Naive thymus-derived CD8-positive, alpha-beta T cell (primary cell): ENCODE data around the gene HSPB1. TPM values are rescaled to one million over a fixed set of nuclear protein-coding genes. Genes with fewer than 3 reads are reported as not detected.
"Not testable (repeated sequence)": the region's sequence is repeated elsewhere in the genome, so short reads cannot be mapped to it uniquely, and the experiment has no call there.

ENCODE experiments used
- ATAC-seq, 2 donors: fragments of 150-1000 bp; cut with Tn5 transposase in 1 of 2; sonication (Bioruptor Pico), chemical (Tn5 transposase) in 1 of 2; 1 replicate in 1 of 2; 2 replicates in 1 of 2; pipeline ENCODE4 v1.10.0; 2021; ENCODE audit warnings: mild to moderate bottlenecking in 2 of 2, moderate library complexity in 2 of 2
- POLR2A ChIA-PET: fragments of 350-600 bp; sonication (Branson Sonifier 250); formaldehyde crosslinking; loops from one replicate; lab custom pipeline; 2021; ENCODE audit warnings: antibody characterized with exemption; lab: Charles Lee
- DNase-seq, 10 donors: peaks; one replicate each; pipeline versions ENCODE4 v3.0.0 to v3.0.0-alpha.2; 2020 to 2022
- H3K27ac Mint-ChIP-seq, 10 donors: one replicate each; pipeline ENCODE4 v1.8.0; 2020 to 2022; ENCODE audit warnings: mild to moderate bottlenecking in 10 of 10, mixed read lengths in 10 of 10, moderate library complexity in 4 of 10, inconsistent platforms in 1 of 10
- H3K27me3 Mint-ChIP-seq, 5 donors: one replicate each; pipeline ENCODE4 v1.8.0; 2021 to 2022; ENCODE audit warnings: mixed read lengths in 5 of 5
- H3K36me3 Mint-ChIP-seq, 3 donors: one replicate each; pipeline ENCODE4 v1.8.0; 2020 to 2022; ENCODE audit warnings: mixed read lengths in 3 of 3, mild to moderate bottlenecking in 2 of 3, inconsistent platforms in 1 of 3
- H3K4me1 Mint-ChIP-seq, 4 donors: one replicate each; pipeline ENCODE4 v1.8.0; 2021 to 2022; ENCODE audit warnings: mixed read lengths in 4 of 4
- H3K4me3 Mint-ChIP-seq, 10 donors: one replicate each; pipeline ENCODE4 v1.8.0; 2020 to 2022; ENCODE audit warnings: mild to moderate bottlenecking in 10 of 10, mixed read lengths in 10 of 10, moderate library complexity in 6 of 10, inconsistent platforms in 1 of 10
- H3K9me3 Mint-ChIP-seq, 9 donors: one replicate each; pipeline ENCODE4 v1.8.0; 2020 to 2022; ENCODE audit warnings: mixed read lengths in 9 of 9, mild to moderate bottlenecking in 3 of 9, inconsistent platforms in 1 of 9, moderate library complexity in 1 of 9
- polyA plus RNA-seq, 3 donors: library from polyadenylated mRNA; unstranded; fragments of 300-500 nt; fragmentation: Illumina TruSeq; gene quantifications; one replicate each; pipeline ENCODE4 v1.2.3, GENCODE V29; 2021
- total RNA-seq, 8 experiments: library from RNA in 2 of 8; stranded (reverse) in 2 of 8; gene quantifications; one replicate each; pipeline ENCODE4 v1.2.3 and lab custom pipeline; 2021 to 2026

The HSPB1 gene
- total and polyA plus RNA-seq, 5 experiments from 2014 or later = 48.5 to 128 (median 96.4) TPM

- H3K27ac Mint-ChIP-seq = peak overlapping the region in 1 of 10 donors; percentile 20
- peaks cover 17 to 31% (median 25%) of the 10 kb centered on the region in 4 donors for H3K4me1 Mint-ChIP-seq
- H3K27me3 Mint-ChIP-seq, H3K9me3 Mint-ChIP-seq, H3K4me3 Mint-ChIP-seq, DNase-seq, H3K36me3 Mint-ChIP-seq, ATAC-seq: not testable (repeated sequence)
- POLR2A ChIA-PET = interaction anchor here (1.0 to 1.4 kb wide), 4 partner anchors 11 to 137 kb away, joined by 5 to 17 read pairs (median 8); no protein-coding TSS in a partner anchor
Observed at GRCh38 chr7:76314740-76315139, 12.3 kb downstream of the HSPB1 start.

GRCh38 chr7:76315364-76315763, 12.9 kb downstream of the HSPB1 start:
- Mint-ChIP-seq H3K9me3 (no peaks in the 10 kb centered on the region), H3K4me3 (no peak overlapping the region), H3K27me3 (no peaks in the 10 kb centered on the region), H3K36me3 (no peaks in the 10 kb centered on the region), H3K4me1 (peaks cover 17 to 31% (median 28%) of the 10 kb centered on the region in 4 donors), H3K27ac (peak overlapping the region in 1 of 10 donors; percentile 37)
- DNase-seq (no peak), ATAC-seq (no peak)
- POLR2A ChIA-PET = interaction anchor here (1.0 kb wide), 1 partner anchor 27 kb away, joined by 10 read pairs; no protein-coding TSS in a partner anchor

- Mint-ChIP-seq H3K27me3 (no peaks in the 10 kb centered on the region), H3K9me3 (no peaks in the 10 kb centered on the region), H3K36me3 (no peaks in the 10 kb centered on the region), H3K4me3 (peak overlapping the region; percentile 86 to 98 (median 96)), H3K4me1 (peaks cover 17 to 31% (median 28%) of the 10 kb centered on the region in 4 donors), H3K27ac (peak overlapping the region; percentile 91 to 100 (median 94))
- no peak for DNase-seq
- ATAC-seq = no peak
- POLR2A ChIA-PET = interaction anchor here (0.6 to 3.5 kb wide), 11 partner anchors 8 to 150 kb away, joined by 3 to 34 read pairs (median 7); partner anchors contain the start of genes HSPB1 and YWHAG
Observed at GRCh38 chr7:76316984-76317781, 14.7 kb downstream of the HSPB1 start.

GRCh38 chr7:76317782-76318487, 15.5 kb downstream of the HSPB1 start:
- Mint-ChIP-seq H3K4me3 (peak overlapping the region; percentile 86 to 98 (median 96)), H3K9me3 (no peaks in the 10 kb centered on the region), H3K27me3 (no peaks in the 10 kb centered on the region), H3K4me1 (peaks cover 17 to 31% (median 28%) of the 10 kb centered on the region in 4 donors), H3K27ac (peak overlapping the region; percentile 91 to 100 (median 94)), H3K36me3 (no peaks in the 10 kb centered on the region)
- peak; percentile 91 to 98 (median 94) for DNase-seq
- POLR2A ChIA-PET = interaction anchor here (0.6 to 3.5 kb wide), 12 partner anchors 8 to 150 kb away, joined by 3 to 34 read pairs (median 6); partner anchors contain the start of genes HSPB1 and YWHAG
- peak; percentile 95 for ATAC-seq

- POLR2A ChIA-PET = interaction anchor here (1.3 to 3.5 kb wide), 8 partner anchors 15 to 151 kb away, joined by 4 to 34 read pairs (median 12); partner anchors contain the start of genes HSPB1 and YWHAG
- Mint-ChIP-seq H3K27ac (peak overlapping the region; percentile 91 to 100 (median 94)), H3K27me3 (no peaks in the 10 kb centered on the region), H3K9me3 (no peaks in the 10 kb centered on the region), H3K36me3 (no peaks in the 10 kb centered on the region), H3K4me3 (peak overlapping the region; percentile 86 to 98 (median 96)), H3K4me1 (peaks cover 17 to 31% (median 26%) of the 10 kb centered on the region in 4 donors)
- ATAC-seq (peak; percentile 29 to 38), DNase-seq (peak in 9 of 10 donors; percentile 15 to 75 (median 52))
Observed at GRCh38 chr7:76318488-76319353, 16.2 kb downstream of the HSPB1 start.

- no peak for ATAC-seq
- peaks cover 20 to 26% (median 22%) of the 10 kb centered on the region in 4 donors for H3K4me1 Mint-ChIP-seq
- peaks cover 4 to 38% (median 15%) of the 10 kb centered on the region in 3 donors for H3K36me3 Mint-ChIP-seq
Observed at GRCh38 chr7:76325092-76325491, 22.6 kb downstream of the HSPB1 start.

GRCh38 chr7:76325811-76326210, 23.3 kb downstream of the HSPB1 start:
- peak overlapping the region in 2 of 10 donors; percentile 43 to 47 for H3K27ac Mint-ChIP-seq
- no peak overlapping the region for H3K4me3 Mint-ChIP-seq
- DNase-seq (no peak), ATAC-seq (no peak)
- POLR2A ChIA-PET = interaction anchor here (1.0 kb wide), 1 partner anchor 8 kb away, joined by 3 read pairs; no protein-coding TSS in a partner anchor
- peaks cover 4 to 44% (median 15%) of the 10 kb centered on the region in 3 donors for H3K36me3 Mint-ChIP-seq
- peaks cover 21 to 31% (median 26%) of the 10 kb centered on the region in 4 donors for H3K4me1 Mint-ChIP-seq
- no peaks in the 10 kb centered on the region for H3K9me3 Mint-ChIP-seq
- H3K27me3 Mint-ChIP-seq = no peaks in the 10 kb centered on the region

More at GRCh38 chr7:76325092-76325491, 22.6 kb downstream of the HSPB1 start:
- Mint-ChIP-seq H3K27ac (peak overlapping the region in 1 of 10 donors; percentile 43), H3K4me3 (no peak overlapping the region), H3K27me3 (no peaks in the 10 kb centered on the region), H3K9me3 (no peaks in the 10 kb centered on the region)
- DNase-seq = no peak
- POLR2A ChIA-PET = interaction anchor here (1.0 kb wide), 1 partner anchor 8 kb away, joined by 3 read pairs; no protein-coding TSS in a partner anchor

- POLR2A ChIA-PET = interaction anchor here (1.5 kb wide), 1 partner anchor 9 kb away, joined by 5 read pairs; no protein-coding TSS in a partner anchor
- no peak overlapping the region for H3K4me3 Mint-ChIP-seq
- peaks cover 23 to 38% (median 30%) of the 10 kb centered on the region in 4 donors for H3K4me1 Mint-ChIP-seq
- DNase-seq = no peak
- H3K27ac Mint-ChIP-seq = peak overlapping the region in 4 of 10 donors; percentile 11 to 40 (median 26)
- no peaks in the 10 kb centered on the region for H3K27me3 Mint-ChIP-seq
- peaks cover 4 to 48% (median 15%) of the 10 kb centered on the region in 3 donors for H3K36me3 Mint-ChIP-seq
- H3K9me3 Mint-ChIP-seq = no peaks in the 10 kb centered on the region
- ATAC-seq = no peak
Observed at GRCh38 chr7:76326646-76327233, 24.3 kb downstream of the HSPB1 start.

- no peaks in the 10 kb centered on the region for H3K27me3 Mint-ChIP-seq
- H3K27ac Mint-ChIP-seq = peak overlapping the region in 7 of 10 donors; percentile 6 to 81 (median 49)
- POLR2A ChIA-PET = interaction anchor here (1.5 kb wide), 1 partner anchor 10 kb away, joined by 5 read pairs; no protein-coding TSS in a partner anchor
- no peak for DNase-seq
- no peaks in the 10 kb centered on the region for H3K9me3 Mint-ChIP-seq
- H3K36me3 Mint-ChIP-seq = peaks cover 4 to 53% (median 15%) of the 10 kb centered on the region in 3 donors
- peaks cover 27 to 44% (median 35%) of the 10 kb centered on the region in 4 donors for H3K4me1 Mint-ChIP-seq
- ATAC-seq = peak in 1 of 2 donors; percentile 25
- peak overlapping the region in 1 of 10 donors; percentile 38 for H3K4me3 Mint-ChIP-seq
Observed at GRCh38 chr7:76327610-76328009, 25.1 kb downstream of the HSPB1 start.

- Mint-ChIP-seq H3K4me1 (peaks cover 29 to 48% (median 40%) of the 10 kb centered on the region in 4 donors), H3K27ac (peak overlapping the region in 3 of 10 donors; percentile 35 to 43 (median 41)), H3K27me3 (no peaks in the 10 kb centered on the region), H3K4me3 (no peak overlapping the region), H3K36me3 (peaks cover 4 to 54% (median 15%) of the 10 kb centered on the region in 3 donors), H3K9me3 (no peaks in the 10 kb centered on the region)
- no peak for DNase-seq
- POLR2A ChIA-PET = no interaction called here
- no peak for ATAC-seq
Observed at GRCh38 chr7:76328389-76328788, 25.9 kb downstream of the HSPB1 start.

GRCh38 chr7:76329479-76329878, 27.0 kb downstream of the HSPB1 start:
- ATAC-seq = no peak
- H3K4me3 Mint-ChIP-seq = no peak overlapping the region
- peak overlapping the region in 5 of 10 donors; percentile 20 to 85 (median 48) for H3K27ac Mint-ChIP-seq
- no peaks in the 10 kb centered on the region for H3K9me3 Mint-ChIP-seq
- peaks cover 31 to 53% (median 47%) of the 10 kb centered on the region in 4 donors for H3K4me1 Mint-ChIP-seq
- POLR2A ChIA-PET = interaction anchor here (0.6 kb wide), 1 partner anchor 9 kb away, joined by 3 read pairs; no protein-coding TSS in a partner anchor
- peaks cover 4 to 57% (median 15%) of the 10 kb centered on the region in 3 donors for H3K36me3 Mint-ChIP-seq
- DNase-seq = no peak
- no peaks in the 10 kb centered on the region for H3K27me3 Mint-ChIP-seq
